B cell (primary cell): Measurements from ENCODE around the gene AP1S3.

Experiments used
- EZH2 ChIP-seq: IDR thresholded peaks from 2 replicates; pipeline ENCODE4 v1.6.1; 2012; ENCODE audit warnings: borderline replicate concordance, low read depth, mild to moderate bottlenecking, moderate library complexity, low read length; ENCODE audit not compliant: insufficient read depth, poor library complexity, severe bottlenecking
- TF ChIP-seq, protein P1 (sequence below): fragments of 200-600 bp; IDR thresholded peaks from one replicate; pipeline ENCODE4 v1.8.0; 2022; ENCODE audit warnings: antibody characterized with exemption, mild to moderate bottlenecking

DNA sequence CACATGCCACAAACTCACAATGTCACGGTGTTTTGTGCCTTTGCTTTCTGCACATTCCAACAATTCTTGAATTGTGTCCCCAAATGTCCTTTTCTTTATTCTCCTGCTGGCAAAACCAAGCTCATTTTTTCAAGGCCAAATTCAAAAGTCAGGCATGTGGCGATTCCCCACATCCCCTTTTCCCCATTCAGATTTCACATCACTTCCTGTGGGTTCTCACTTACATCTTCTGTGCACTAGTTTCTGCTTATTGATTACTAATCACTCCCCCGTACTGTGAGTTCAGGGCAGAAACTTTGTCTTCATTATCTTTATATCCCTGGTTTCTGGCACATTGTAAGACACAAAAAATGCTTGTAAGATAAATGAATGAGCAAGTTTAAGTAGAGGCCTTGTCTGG is 69.2 kb downstream of the AP1S3 start:
- TF ChIP-seq, protein P1, sequence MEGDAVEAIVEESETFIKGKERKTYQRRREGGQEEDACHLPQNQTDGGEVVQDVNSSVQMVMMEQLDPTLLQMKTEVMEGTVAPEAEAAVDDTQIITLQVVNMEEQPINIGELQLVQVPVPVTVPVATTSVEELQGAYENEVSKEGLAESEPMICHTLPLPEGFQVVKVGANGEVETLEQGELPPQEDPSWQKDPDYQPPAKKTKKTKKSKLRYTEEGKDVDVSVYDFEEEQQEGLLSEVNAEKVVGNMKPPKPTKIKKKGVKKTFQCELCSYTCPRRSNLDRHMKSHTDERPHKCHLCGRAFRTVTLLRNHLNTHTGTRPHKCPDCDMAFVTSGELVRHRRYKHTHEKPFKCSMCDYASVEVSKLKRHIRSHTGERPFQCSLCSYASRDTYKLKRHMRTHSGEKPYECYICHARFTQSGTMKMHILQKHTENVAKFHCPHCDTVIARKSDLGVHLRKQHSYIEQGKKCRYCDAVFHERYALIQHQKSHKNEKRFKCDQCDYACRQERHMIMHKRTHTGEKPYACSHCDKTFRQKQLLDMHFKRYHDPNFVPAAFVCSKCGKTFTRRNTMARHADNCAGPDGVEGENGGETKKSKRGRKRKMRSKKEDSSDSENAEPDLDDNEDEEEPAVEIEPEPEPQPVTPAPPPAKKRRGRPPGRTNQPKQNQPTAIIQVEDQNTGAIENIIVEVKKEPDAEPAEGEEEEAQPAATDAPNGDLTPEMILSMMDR, result no peak
- TF ChIP-seq EZH2, result no peak
